HepG2 (cell line): ENCODE data around the gene EFCAB3. TPM values are rescaled to one million over a fixed set of nuclear protein-coding genes. Genes with fewer than 3 reads are reported as not detected.

ENCODE experiments used
- ASH2L ChIP-seq: fragments of 300-600, 200-600 bp; sonication (generic); IDR thresholded peaks from 2 replicates; pipeline ENCODE4 v1.7.0; 2017; ENCODE audit warnings: low read depth, mild to moderate bottlenecking, moderate library complexity, mixed read lengths, low read length; ENCODE audit not compliant: insufficient read length
- BRCA1 ChIP-seq: sonication (generic); formaldehyde crosslinking; IDR thresholded peaks from 2 replicates; pipeline ENCODE4 v1.4.0; 2020; ENCODE audit warnings: missing genetic modification reagents
- DZIP1 ChIP-seq: sonication (generic); formaldehyde crosslinking; IDR thresholded peaks from 2 replicates; pipeline ENCODE4 v1.5.0; 2020; ENCODE audit warnings: mild to moderate bottlenecking, missing genetic modification reagents
- GATAD2A ChIP-seq: IDR thresholded peaks from 2 replicates; pipeline ENCODE4 v1.6.1; 2016
- MAX ChIP-seq: IDR thresholded peaks from 2 replicates; pipeline ENCODE4 v1.6.1; 2012; ENCODE audit warnings: inconsistent platforms
- MYC ChIP-seq: sonication (generic); formaldehyde crosslinking; IDR thresholded peaks from 2 replicates; pipeline ENCODE4 v1.9.0; 2021; ENCODE audit warnings: missing genetic modification reagents, borderline replicate concordance
- SALL2 ChIP-seq: sonication (generic); formaldehyde crosslinking; IDR thresholded peaks from 2 replicates; pipeline ENCODE4 v1.8.1; 2023; ENCODE audit warnings: mild to moderate bottlenecking, missing genetic modification reagents, inconsistent platforms
- SKI ChIP-seq: fragments of 450-650 bp; IDR thresholded peaks from one replicate; pipeline ENCODE4 v1.6.1; 2018; ENCODE audit warnings: mild to moderate bottlenecking; ENCODE audit not compliant: partially characterized antibody
- SMAD1 ChIP-seq: sonication (generic); formaldehyde crosslinking; IDR thresholded peaks from 2 replicates; pipeline ENCODE4 v1.4.0; 2020; ENCODE audit warnings: missing genetic modification reagents, low read depth, mild to moderate bottlenecking, borderline replicate concordance
- TGIF2 ChIP-seq: IDR thresholded peaks from 2 replicates; pipeline ENCODE4 v1.6.1; 2016; ENCODE audit warnings: control low read depth, missing compliant biosample characterization
- TOPORS ChIP-seq: sonication (generic); formaldehyde crosslinking; IDR thresholded peaks from 2 replicates; pipeline ENCODE4 v1.8.0; 2023; ENCODE audit warnings: mild to moderate bottlenecking, missing genetic modification reagents
- ZBTB20 ChIP-seq: sonication (generic); formaldehyde crosslinking; IDR thresholded peaks from 2 replicates; pipeline ENCODE4 v1.8.1; 2023; ENCODE audit warnings: missing genetic modification reagents, low read depth, mild to moderate bottlenecking, borderline replicate concordance
- ZNF564 ChIP-seq: sonication (generic); formaldehyde crosslinking; IDR thresholded peaks from 2 replicates; pipeline ENCODE4 v1.8.1; 2023; ENCODE audit warnings: mild to moderate bottlenecking, missing genetic modification reagents
- ZNF598 ChIP-seq: sonication (generic); formaldehyde crosslinking; IDR thresholded peaks from 2 replicates; pipeline ENCODE4 v1.5.1; 2020; ENCODE audit warnings: mild to moderate bottlenecking, missing genetic modification reagents, borderline replicate concordance
- ZNF674 ChIP-seq: sonication (generic); formaldehyde crosslinking; IDR thresholded peaks from 2 replicates; pipeline ENCODE4 v1.5.0; 2020; ENCODE audit warnings: low read depth, mild to moderate bottlenecking, missing genetic modification reagents
- ZNF772 ChIP-seq: sonication (generic); formaldehyde crosslinking; IDR thresholded peaks from 2 replicates; pipeline ENCODE4 v1.5.0; 2020; ENCODE audit warnings: mild to moderate bottlenecking, missing genetic modification reagents
- ZSCAN21 ChIP-seq: sonication (generic); formaldehyde crosslinking; IDR thresholded peaks from 2 replicates; pipeline ENCODE4 v1.8.0; 2022; ENCODE audit warnings: mild to moderate bottlenecking, missing genetic modification reagents, moderate library complexity, borderline replicate concordance
- ZSCAN9 ChIP-seq: IDR thresholded peaks from 2 replicates; pipeline ENCODE4 v1.6.1; 2016; ENCODE audit warnings: borderline replicate concordance
- polyA plus RNA-seq, 8 experiments: library from polyadenylated mRNA; depleted of rRNA in 3 of 8; stranded (reverse) in 7 of 8; unstranded in 1 of 8; fragments of >200 nt; fragmentation: Illumina TruSeq in 4 of 8; extraction: Trizol in 4 of 8; gene quantifications; 2 replicates each; pipeline versions ENCODE4 v1.2.1 to v1.2.3, GENCODE V29; 2011 to 2016; ENCODE audit warnings: low read depth in 4 of 8, missing spikeins in 1 of 8, mixed read lengths in 1 of 8; ENCODE audit not compliant: insufficient read depth in 1 of 8
- total RNA-seq, 5 experiments: library from RNA; depleted of rRNA; stranded (reverse); fragments of >200 nt; fragmentation: Illumina TruSeq; extraction: Trizol; gene quantifications; 2 replicates each; pipeline ENCODE4 v1.2.3, GENCODE V29; 2016; ENCODE audit warnings: low read depth in 1 of 5
- TF ChIP-seq, protein P1 (sequence below): sonication (generic); formaldehyde crosslinking; IDR thresholded peaks from 2 replicates; pipeline ENCODE4 v1.4.0; 2020; ENCODE audit warnings: low read depth, mild to moderate bottlenecking, missing genetic modification reagents
- TF ChIP-seq, protein P2 (sequence below): IDR thresholded peaks from 2 replicates; pipeline ENCODE4 v1.6.1; 2016; ENCODE audit warnings: missing compliant biosample characterization, missing genetic modification reagents, borderline replicate concordance
- TF ChIP-seq, protein P3 (sequence below): sonication (generic); formaldehyde crosslinking; IDR thresholded peaks from 2 replicates; pipeline ENCODE4 v1.9.0; 2022; ENCODE audit warnings: missing genetic modification reagents, mild to moderate bottlenecking, borderline replicate concordance

EFCAB3 gene
- total and polyA plus RNA-seq, 2 of the 13 experiments (the other 11 are each of a cell fraction or from before 2014, with no cell fraction given): not detected

DNA sequence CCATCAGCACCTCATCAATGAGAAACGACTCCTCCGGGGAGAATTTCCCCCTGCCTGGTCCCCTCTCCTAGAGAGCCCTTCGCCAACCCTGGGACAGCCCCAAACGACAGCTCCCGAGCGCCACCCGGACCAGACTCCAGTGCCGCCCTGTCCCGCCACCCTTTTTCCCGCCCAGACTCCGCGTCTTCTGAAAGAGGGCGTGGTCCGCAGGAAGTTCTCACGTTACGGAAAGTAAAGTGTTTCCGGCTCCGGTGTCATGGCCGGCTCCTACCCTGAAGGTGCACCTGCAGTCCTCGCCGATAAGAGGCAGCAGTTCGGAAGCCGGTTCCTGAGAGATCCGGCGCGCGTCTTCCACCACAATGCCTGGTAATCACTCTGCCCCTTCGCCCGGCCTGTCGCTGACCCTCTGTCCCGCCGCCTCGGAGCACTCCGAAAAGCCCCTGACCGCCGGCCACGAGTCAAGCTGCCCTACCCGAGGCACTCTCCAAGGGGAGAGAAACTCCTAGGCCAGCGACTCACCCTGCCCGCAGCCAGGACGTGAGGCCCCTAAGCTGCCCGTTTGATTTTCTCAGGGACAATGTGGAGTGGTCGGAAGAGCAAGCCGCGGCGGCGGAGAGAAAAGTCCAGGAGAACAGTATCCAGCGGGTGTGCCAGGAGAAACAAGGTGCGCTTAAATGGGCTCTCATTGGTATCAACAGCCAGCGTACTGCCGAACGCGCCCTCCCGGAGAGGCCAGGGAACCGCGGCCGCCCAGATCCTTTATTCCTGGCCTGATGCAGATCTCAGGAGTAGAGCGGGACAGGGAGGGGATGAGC lies 43.5 kb downstream of the EFCAB3 start, which contains the start of gene METTL2A (continued):
- TF ChIP-seq DZIP1 (CRISPR knock-in tag): 0 out of 2 replicates have a peak, but pooled peaks have one; percentile 15
- TF ChIP-seq, protein P1, sequence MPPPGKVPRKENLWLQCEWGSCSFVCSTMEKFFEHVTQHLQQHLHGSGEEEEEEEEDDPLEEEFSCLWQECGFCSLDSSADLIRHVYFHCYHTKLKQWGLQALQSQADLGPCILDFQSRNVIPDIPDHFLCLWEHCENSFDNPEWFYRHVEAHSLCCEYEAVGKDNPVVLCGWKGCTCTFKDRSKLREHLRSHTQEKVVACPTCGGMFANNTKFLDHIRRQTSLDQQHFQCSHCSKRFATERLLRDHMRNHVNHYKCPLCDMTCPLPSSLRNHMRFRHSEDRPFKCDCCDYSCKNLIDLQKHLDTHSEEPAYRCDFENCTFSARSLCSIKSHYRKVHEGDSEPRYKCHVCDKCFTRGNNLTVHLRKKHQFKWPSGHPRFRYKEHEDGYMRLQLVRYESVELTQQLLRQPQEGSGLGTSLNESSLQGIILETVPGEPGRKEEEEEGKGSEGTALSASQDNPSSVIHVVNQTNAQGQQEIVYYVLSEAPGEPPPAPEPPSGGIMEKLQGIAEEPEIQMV: peak; percentile 68; the same call in 1 of the 2 replicates
- peak; percentile 71; the same call in 1 of the 2 replicates for TF ChIP-seq SMAD1 (CRISPR knock-in tag)
- TF ChIP-seq ZNF598: 0 out of 2 replicates have a peak, but pooled peaks have one; percentile 68
- TF ChIP-seq, protein P2, sequence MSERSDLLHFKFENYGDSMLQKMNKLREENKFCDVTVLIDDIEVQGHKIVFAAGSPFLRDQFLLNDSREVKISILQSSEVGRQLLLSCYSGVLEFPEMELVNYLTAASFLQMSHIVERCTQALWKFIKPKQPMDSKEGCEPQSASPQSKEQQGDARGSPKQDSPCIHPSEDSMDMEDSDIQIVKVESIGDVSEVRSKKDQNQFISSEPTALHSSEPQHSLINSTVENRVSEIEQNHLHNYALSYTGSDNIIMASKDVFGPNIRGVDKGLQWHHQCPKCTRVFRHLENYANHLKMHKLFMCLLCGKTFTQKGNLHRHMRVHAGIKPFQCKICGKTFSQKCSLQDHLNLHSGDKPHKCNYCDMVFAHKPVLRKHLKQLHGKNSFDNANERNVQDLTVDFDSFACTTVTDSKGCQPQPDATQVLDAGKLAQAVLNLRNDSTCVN (CRISPR knock-in tag): peak; percentile 73
- TF ChIP-seq ZNF564 (CRISPR knock-in tag): peak; percentile 95
- 0 out of 2 replicates have a peak, but pooled peaks have one; percentile 58 for TF ChIP-seq ZNF674 (CRISPR knock-in tag)
- TF ChIP-seq TGIF2: peak; percentile 60; the same call in 1 of the 2 replicates
- peak; percentile 67; the same call in 1 of the 2 replicates for TF ChIP-seq MYC
- peak; percentile 67 for TF ChIP-seq SKI
- peak; percentile 93 for TF ChIP-seq MAX
- TF ChIP-seq, protein P3, sequence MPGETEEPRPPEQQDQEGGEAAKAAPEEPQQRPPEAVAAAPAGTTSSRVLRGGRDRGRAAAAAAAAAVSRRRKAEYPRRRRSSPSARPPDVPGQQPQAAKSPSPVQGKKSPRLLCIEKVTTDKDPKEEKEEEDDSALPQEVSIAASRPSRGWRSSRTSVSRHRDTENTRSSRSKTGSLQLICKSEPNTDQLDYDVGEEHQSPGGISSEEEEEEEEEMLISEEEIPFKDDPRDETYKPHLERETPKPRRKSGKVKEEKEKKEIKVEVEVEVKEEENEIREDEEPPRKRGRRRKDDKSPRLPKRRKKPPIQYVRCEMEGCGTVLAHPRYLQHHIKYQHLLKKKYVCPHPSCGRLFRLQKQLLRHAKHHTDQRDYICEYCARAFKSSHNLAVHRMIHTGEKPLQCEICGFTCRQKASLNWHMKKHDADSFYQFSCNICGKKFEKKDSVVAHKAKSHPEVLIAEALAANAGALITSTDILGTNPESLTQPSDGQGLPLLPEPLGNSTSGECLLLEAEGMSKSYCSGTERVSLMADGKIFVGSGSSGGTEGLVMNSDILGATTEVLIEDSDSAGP (CRISPR knock-in tag): peak; percentile 83; the same call in 1 of the 2 replicates
- peak; percentile 88 for TF ChIP-seq ASH2L
- TF ChIP-seq ZBTB20: peak; percentile 83; the same call in 1 of the 2 replicates
- 0 out of 2 replicates have a peak, but pooled peaks have one; percentile 34 for TF ChIP-seq ZSCAN9 (CRISPR knock-in tag)
- 0 out of 2 replicates have a peak, but pooled peaks have one; percentile 22 for TF ChIP-seq BRCA1 (CRISPR knock-in tag)
- peak; percentile 87; the same call in 1 of the 2 replicates for TF ChIP-seq SALL2 (CRISPR knock-in tag)
- peak; percentile 88 for TF ChIP-seq ZSCAN21
- peak; percentile 95; the same call in 1 of the 2 replicates for TF ChIP-seq ZNF772 (CRISPR knock-in tag)
- peak; percentile 34; the same call in 1 of the 2 replicates for TF ChIP-seq TOPORS
- TF ChIP-seq GATAD2A (CRISPR knock-in tag): peak; percentile 43; the same call in 1 of the 2 replicates
